GM12878 (cell line): ENCODE results near the gene SERPINE2. TPM values are rescaled to one million over a fixed set of nuclear protein-coding genes. Genes with fewer than 3 reads are reported as not detected.
A peak's percentile ranks its signal among the peaks of the same experiment; 100 is the strongest.

ENCODE experiments used
- GATAD2B ChIP-seq: fragments of 450-650 bp; conservative IDR thresholded peaks from 2 replicates; pipeline ENCODE4 v1.6.1; 2017; ENCODE audit warnings: low read depth, mild to moderate bottlenecking, moderate library complexity
- SMAD1 ChIP-seq: fragments of 450-650 bp; IDR thresholded peaks from 2 replicates; pipeline ENCODE4 v1.6.1; 2018; ENCODE audit warnings: mild to moderate bottlenecking, low read depth; ENCODE audit not compliant: partially characterized antibody
- TAF1 ChIP-seq: IDR thresholded peaks from 2 replicates; pipeline ENCODE4 v1.6.1; 2011; ENCODE audit warnings: mild to moderate bottlenecking, low read depth, low read length, borderline replicate concordance
- YBX1 ChIP-seq: fragments of 450-650 bp; IDR thresholded peaks from 2 replicates; pipeline ENCODE4 v1.6.1; 2016; ENCODE audit warnings: antibody characterized with exemption
- polyA plus RNA-seq, 11 experiments: library from polyadenylated mRNA; depleted of rRNA in 4 of 11; unstranded in 6 of 11; stranded (reverse) in 5 of 11; fragments of >200 nt; fragmentation: Nextera tagmentation in 4 of 11; fragmentation: Illumina TruSeq in 1 of 11; extraction: Ambion mirVana in 4 of 11; extraction: Trizol in 1 of 11; gene quantifications; 1 replicate in 1 of 11; 2 replicates in 10 of 11; pipeline versions ENCODE4 v1.2.1 to v1.2.3, GENCODE V29; 2011 to 2016; ENCODE audit warnings: inconsistent platforms in 2 of 11, missing spikeins in 2 of 11, low read depth in 1 of 11
- total RNA-seq, 4 experiments: library from RNA; depleted of rRNA in 3 of 4; stranded (reverse); fragments of >200 nt in 3 of 4; fragmentation: Illumina TruSeq in 1 of 4; extraction: Trizol in 1 of 4; gene quantifications; 2 replicates each; pipeline versions ENCODE4 v1.2.1 to v1.2.3, GENCODE V29; 2013 to 2021
- TF ChIP-seq, protein P1 (sequence below): IDR thresholded peaks from 2 replicates; pipeline ENCODE4 v1.6.1; 2011; ENCODE audit warnings: borderline replicate concordance, low read depth, mild to moderate bottlenecking, moderate library complexity, low read length; ENCODE audit not compliant: insufficient read depth, poor library complexity, severe bottlenecking
- TF ChIP-seq, protein P2 (sequence below): fragments of 450-650 bp; IDR thresholded peaks from 2 replicates; pipeline ENCODE4 v1.6.1; 2016; ENCODE audit warnings: mild to moderate bottlenecking
- TF ChIP-seq, protein P3 (sequence below): fragments of 450-650 bp; conservative IDR thresholded peaks from 2 replicates; pipeline ENCODE4 v1.6.1; 2017; ENCODE audit warnings: mild to moderate bottlenecking, moderate library complexity

The SERPINE2 gene
- total and polyA plus RNA-seq, 10 of the 15 experiments (the other 5 are each of a cell fraction or from before 2014, with no cell fraction given): 0.18 to 1.7 (median 0.39) TPM

DNA sequence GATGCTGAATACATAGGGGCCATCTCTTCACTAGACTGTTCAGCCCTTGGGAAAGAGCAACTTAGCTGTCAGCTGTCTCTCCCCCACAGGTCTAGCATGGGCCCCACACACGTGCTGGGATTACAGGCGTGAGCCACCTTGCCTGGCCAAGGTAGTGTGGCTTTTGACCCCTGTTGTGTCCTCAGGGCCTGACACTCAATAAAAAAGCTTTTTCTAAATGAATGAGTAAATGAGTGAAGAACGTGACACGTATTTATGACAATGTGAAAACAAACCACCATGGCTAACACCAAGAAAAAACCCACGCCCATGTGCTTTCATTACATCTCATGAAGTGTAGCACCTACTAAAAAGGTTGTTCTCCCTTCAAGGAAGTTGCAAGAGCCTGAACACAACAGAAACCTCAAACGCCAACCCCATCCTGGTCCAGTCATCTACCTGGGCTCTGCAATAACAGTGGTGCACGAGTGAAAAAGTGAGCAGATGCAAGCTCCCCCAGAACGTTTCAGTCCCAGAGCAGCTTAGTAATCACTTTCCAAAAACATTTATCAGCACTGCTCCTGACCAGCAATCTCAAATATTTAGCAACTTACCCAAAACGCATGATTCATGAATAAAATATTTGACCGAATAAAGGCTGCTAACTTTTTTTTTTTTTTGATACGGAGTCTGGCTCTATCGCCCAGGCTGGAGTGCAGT is 97.4 kb downstream of the SERPINE2 start (continued):
- TF ChIP-seq, protein P1, sequence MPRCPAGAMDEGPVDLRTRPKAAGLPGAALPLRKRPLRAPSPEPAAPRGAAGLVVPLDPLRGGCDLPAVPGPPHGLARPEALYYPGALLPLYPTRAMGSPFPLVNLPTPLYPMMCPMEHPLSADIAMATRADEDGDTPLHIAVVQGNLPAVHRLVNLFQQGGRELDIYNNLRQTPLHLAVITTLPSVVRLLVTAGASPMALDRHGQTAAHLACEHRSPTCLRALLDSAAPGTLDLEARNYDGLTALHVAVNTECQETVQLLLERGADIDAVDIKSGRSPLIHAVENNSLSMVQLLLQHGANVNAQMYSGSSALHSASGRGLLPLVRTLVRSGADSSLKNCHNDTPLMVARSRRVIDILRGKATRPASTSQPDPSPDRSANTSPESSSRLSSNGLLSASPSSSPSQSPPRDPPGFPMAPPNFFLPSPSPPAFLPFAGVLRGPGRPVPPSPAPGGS: no peak
- TF ChIP-seq, protein P2, sequence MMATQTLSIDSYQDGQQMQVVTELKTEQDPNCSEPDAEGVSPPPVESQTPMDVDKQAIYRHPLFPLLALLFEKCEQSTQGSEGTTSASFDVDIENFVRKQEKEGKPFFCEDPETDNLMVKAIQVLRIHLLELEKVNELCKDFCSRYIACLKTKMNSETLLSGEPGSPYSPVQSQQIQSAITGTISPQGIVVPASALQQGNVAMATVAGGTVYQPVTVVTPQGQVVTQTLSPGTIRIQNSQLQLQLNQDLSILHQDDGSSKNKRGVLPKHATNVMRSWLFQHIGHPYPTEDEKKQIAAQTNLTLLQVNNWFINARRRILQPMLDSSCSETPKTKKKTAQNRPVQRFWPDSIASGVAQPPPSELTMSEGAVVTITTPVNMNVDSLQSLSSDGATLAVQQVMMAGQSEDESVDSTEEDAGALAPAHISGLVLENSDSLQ: peak; percentile 82
- no peak for TF ChIP-seq YBX1
- no peak for TF ChIP-seq TAF1
- TF ChIP-seq SMAD1: peak; percentile 38
- peak; percentile 52 for TF ChIP-seq GATAD2B
- TF ChIP-seq, protein P3, sequence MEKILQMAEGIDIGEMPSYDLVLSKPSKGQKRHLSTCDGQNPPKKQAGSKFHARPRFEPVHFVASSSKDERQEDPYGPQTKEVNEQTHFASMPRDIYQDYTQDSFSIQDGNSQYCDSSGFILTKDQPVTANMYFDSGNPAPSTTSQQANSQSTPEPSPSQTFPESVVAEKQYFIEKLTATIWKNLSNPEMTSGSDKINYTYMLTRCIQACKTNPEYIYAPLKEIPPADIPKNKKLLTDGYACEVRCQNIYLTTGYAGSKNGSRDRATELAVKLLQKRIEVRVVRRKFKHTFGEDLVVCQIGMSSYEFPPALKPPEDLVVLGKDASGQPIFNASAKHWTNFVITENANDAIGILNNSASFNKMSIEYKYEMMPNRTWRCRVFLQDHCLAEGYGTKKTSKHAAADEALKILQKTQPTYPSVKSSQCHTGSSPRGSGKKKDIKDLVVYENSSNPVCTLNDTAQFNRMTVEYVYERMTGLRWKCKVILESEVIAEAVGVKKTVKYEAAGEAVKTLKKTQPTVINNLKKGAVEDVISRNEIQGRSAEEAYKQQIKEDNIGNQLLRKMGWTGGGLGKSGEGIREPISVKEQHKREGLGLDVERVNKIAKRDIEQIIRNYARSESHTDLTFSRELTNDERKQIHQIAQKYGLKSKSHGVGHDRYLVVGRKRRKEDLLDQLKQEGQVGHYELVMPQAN: peak; percentile 54; the same call in 1 of the 2 replicates
